GM18907 (cell line): ENCODE measurements around the gene NPBWR2.
"Not testable (repeated sequence)": the region's sequence is repeated elsewhere in the genome, so short reads cannot be mapped to it uniquely, and the experiment has no call there.

Source experiments
- ATAC-seq: cut with Tn5 transposase; IDR thresholded peaks from one replicate; pipeline ENCODE4 v1.9.1; 2021; ENCODE audit warnings: mild to moderate bottlenecking, moderate library complexity; ENCODE audit not compliant: unreplicated experiment

The NPBWR2 gene

DNA sequence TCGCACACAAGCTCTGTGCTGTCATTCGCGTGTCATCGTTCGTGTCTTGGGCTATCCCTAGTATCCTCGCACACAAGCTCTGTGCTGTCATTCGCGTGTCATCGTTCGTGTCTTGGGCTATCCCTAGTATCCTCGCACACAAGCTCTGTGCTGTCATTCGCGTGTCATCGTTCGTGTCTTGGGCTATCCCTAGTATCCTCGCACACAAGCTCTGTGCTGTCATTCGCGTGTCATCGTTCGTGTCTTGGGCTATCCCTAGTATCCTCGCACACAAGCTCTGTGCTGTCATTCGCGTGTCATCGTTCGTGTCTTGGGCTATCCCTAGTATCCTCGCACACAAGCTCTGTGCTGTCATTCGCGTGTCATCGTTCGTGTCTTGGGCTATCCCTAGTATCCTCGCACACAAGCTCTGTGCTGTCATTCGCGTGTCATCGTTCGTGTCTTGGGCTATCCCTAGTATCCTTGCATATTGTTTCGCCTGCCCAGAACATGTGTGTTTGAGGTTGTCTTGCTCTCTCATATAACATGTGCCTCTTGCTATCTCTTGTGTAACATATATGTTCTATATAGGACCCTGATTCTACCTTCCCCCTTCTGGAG lies 20.0 kb downstream of the NPBWR2 start:
- not testable (repeated sequence) for ATAC-seq

DNA sequence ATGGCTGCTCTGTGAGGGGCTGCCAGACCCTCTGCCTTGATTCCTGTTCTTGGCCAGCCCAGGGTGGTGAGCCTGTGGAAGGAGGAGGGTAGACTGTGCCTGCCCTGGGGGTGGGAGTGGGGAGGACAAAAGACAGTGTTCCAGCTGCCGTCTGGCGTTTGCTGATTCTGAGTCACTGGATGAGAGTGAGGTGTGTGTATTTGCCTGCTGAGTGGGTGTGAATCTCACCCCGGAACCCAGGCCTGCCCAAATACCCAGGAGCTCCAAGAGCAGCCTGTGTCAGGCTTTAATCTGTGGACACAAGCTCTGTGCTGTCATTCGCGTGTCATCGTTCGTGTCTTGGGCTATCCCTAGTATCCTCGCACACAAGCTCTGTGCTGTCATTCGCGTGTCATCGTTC lies 20.6 kb downstream of the NPBWR2 start:
- no peak for ATAC-seq

- no peak for ATAC-seq
These were observed 22.6 kb downstream of the NPBWR2 start for GRCh38 chr20:64084685-64085152.

DNA sequence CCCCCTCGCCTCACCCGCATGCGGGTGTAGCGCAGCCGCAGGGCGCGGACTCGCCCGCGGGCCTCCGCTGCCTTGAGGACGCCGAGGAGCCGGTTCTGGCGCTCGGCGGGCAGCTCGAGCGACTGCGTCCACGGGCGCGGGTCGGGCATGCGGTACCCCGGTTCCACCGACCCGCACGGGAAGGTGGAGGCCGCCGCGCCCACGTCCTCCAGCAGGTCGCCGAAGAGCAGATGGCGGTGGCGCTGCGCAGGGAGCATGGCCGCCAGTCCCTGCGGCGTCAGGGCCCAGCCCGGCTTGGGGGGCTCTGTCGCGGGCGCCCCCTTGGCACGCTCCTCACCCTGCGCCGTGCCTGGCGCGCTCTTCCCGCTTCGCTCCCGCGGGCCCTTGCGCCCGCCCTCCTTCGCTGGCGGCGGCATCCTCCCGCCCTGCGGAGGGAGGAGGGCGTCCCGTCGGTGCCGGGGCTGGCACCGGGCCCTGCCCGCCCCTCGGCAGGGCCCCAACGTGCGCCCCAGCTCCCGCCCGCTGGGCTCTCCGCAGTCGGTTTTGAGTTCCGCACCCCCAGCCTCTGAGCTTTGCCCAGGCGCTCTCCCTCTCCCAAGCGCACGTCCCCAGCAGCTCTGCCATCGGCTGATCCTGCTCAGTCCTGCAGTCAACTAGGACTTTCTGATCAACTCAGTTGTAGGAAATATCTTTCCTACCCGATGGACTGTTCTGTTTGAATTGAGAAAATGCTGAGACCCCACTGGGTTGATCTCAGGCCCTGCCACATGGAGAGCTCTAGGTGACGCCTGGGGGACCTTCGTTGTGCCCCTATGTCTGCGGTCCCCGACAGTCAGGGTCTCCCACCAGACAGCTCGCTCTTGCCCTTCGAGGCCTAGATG lies 23.3 kb downstream of the NPBWR2 start, which contains the start of gene LKAAEAR1:
LKAAEAR1 (minus strand) TSS at position 595 of the 881 bp plus-strand sequence; CDS start at position 416, 179 bp downstream.
- no peak for ATAC-seq

GRCh38 chr20:64083378-64083803 lies 24.0 kb downstream of the NPBWR2 start:
- no peak for ATAC-seq

DNA sequence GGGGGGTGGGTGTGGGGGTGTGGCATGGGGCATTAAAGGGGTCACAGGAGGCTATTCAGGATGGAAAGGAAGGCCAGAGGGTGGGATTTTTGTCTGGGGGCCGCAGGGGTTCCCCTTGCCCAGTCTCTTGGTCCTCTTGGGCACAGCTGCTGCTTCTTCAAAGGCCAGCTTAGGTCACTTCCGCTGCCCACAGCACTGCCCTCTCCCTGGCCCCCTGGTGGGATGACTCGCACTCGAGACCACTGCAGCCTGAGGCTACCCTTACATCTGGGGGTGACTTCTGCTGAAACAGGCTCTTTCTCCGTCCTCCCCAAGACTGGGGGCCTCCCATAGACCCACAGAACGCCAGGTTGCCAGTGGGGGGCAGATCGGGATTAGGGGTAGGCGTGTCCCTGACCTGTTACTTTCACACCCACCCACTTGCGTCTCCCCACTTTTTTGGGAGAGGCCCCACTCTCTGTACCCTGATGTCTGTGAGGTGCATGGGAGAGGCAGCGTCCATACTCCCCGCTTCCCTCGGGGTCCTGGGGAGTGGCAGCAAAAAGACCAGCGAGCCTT lies 24.5 kb downstream of the NPBWR2 start:
- no peak for ATAC-seq

GRCh38 chr20:64082126-64082731 lies 25.1 kb downstream of the NPBWR2 start:
- ATAC-seq = no peak

DNA sequence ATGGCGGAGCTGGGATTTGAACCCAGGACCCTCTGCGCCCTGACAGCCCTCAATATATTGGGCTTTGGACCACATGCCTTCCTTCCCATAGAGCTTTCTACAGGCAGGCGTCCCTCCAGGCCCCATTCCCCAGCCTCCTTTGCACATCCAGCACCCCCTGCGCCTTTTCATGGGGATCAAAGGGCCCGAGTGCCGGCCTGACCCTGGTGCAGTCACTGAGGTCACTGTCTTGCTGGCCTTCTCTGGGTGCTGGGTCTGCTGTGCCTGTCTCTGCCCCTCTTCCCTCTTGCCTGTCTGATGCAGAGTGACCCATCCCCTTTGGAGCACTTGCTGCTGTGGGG lies 25.8 kb downstream of the NPBWR2 start:
- no peak for ATAC-seq

GRCh38 chr20:64080813-64081623 lies 26.3 kb downstream of the NPBWR2 start:
- ATAC-seq = no peak

GRCh38 chr20:64080013-64080812 lies 27.2 kb downstream of the NPBWR2 start, which contains the start of gene OPRL1:
TSS of gene OPRL1 (plus strand) at chr20:64080082. CDS start at chr20:64092721, 12,639 bp downstream.
- ATAC-seq = no peak

- ATAC-seq = peak; percentile 36
These were observed 27.9 kb downstream of the NPBWR2 start, which contains the start of gene RGS19 for GRCh38 chr20:64079273-64080012. TSS of gene RGS19 (minus strand) at chr20:64079518. CDS start at chr20:64076886, 2,632 bp downstream.

DNA sequence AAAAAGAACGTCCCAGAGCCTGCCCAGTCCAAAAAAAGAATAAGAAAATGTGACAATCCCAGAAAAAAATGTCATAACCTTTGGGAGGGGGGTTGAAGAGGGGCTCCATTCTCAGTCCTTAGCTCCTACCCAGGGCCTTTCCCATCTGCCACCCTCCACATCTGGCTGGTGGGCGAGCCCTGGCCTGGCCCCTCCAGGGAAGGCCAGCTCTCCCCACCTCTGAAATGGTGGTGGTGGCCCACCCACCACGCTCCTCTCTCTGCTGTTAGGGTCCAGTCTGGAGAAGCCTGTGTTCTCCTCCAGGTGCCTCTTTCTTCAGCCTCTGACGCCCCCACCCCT lies 28.5 kb downstream of the NPBWR2 start:
- ATAC-seq = no peak

DNA sequence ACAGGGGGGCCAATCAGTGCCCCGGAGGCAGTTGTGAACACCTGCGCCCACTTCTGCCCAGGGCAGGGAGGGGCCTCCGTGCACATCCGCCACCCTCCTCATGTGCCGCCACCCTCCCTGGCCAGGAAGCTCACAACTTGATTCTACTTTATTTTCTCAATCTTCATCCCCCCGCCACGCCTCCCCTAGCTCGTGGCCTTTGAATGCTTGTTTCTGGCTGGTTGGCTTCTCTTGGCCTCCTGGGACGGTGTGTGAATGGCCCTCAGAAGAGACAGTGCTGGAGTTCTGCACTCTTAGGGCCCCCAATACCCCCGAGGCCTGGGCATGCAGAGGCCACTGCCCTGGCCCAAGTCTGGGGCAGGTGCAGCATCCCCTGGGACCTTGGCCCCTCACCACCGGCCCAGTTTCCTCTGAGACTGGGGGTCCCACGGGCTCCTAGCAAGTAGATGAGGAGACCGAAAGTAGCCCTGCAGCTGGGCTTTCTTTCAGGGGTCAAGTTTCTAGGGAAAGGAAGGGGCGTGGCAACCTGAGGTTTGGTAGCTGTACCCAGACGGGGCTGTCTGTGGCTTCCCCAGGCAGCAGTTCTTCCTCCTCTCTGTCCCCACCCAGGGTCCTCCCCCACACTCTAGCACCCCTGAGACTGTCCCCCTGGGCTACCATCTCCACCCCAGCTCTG lies 29.4 kb downstream of the NPBWR2 start:
- peak; percentile 28 for ATAC-seq

GRCh38 chr20:64077541-64077875 lies 29.9 kb downstream of the NPBWR2 start:
- peak; percentile 3 for ATAC-seq

DNA sequence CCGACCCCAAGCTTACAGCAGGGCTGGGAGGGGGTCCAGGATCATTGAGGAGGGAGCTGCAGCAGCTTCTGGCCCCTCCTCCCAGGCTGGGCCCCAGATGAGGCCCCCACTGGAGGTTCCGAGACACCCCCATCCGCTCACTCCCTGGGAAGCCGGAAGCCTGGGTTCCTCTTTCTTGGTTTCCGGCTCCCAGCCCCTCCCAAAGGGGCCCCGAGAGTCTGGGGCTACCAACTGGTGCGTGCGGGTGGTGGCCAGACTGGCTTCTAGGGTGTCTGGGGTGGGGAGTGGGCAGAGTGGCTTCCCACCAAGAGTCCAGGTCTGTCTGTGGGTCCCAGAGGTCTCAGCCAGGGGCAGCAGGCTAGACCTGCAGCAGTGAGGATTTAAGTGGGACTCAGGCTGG lies 30.3 kb downstream of the NPBWR2 start:
- ATAC-seq = no peak

DNA sequence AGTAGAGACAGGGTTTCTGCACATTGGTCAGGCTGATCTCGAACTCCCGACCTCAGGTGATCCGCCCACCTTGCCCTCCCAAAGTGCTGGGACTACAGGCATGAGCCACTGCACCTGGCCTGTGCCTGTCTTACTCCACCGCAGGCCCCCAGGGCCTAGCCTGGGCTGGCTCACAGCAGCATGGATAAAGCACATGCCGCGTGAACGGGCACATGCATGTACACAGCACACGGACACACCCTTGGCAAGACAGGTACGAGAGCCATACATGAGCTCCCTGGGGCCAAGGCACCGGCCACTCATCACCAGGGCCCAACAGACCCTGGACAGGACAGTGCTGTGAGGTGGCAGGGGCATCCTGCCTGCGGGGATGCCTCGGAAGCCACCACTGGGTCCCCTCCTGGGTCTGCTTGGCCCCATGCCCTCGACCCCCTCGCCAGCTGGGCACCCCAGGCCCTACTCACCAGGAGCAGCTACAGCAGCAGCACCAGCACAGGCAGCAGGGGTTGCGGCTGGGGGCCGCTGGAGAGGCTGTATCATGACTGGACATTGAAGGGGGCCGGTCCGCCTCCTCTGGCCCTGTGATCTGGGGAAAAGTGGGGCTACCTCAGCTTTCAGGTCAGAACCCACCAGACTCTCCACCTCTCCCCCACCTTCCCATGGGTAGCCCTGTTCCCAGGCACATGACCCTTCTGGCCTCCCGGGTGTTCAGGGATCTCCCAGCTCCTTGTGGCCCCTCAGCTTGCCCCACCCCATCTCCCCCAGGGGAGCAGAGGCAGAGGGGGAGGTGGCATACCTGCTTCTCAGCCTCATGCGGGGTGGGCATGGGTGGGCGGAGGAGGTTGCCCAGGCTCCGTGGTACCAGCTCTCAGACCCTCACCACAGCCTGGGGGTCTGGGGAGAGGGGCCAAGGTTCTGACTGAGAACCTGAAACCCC lies 31.0 kb downstream of the NPBWR2 start:
- ATAC-seq = no peak

- ATAC-seq = no peak
These were observed 31.8 kb downstream of the NPBWR2 start for GRCh38 chr20:64075556-64075955.
